ENCODE data around the gene CXCR3.

DNA sequence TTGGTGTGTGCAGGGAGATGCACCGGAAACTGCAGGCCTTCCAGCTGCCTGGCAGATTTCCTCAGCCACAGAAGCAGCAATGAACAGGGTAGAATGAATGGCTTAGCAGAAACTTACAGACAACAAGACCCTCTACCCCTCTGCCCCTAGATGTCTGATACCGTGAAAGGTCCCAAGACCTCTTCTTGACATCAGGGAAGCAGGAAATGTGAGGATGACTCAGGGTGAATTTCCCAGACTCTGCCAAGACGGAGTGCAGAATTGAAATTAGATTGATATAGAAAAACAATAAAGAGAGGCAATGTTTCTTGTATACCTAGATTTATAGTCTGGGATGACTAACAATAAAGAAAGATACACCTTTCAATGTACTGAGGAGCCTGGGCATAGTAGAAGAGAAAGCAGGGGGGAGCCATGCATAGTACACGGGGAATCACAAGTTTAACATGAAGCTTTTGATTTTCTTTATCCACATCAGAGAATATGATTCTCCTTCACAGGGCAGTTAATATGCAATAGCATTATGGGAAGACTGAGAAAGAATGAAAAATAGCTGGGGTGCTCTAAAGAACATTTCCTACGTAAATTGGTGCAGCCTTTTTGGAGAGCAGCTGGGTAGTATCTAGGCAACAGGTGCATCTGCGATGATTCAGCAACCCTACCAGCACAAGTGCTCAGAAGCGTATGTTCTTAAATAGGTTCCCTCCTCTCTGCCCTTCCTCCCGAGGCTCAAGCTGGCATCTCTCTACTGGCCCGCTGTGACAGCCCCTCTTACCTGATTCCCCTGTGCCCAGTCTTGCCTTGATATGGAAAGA is 18.3 kb upstream of the CXCR3 start:
- TF ChIP-seq, protein P1, sequence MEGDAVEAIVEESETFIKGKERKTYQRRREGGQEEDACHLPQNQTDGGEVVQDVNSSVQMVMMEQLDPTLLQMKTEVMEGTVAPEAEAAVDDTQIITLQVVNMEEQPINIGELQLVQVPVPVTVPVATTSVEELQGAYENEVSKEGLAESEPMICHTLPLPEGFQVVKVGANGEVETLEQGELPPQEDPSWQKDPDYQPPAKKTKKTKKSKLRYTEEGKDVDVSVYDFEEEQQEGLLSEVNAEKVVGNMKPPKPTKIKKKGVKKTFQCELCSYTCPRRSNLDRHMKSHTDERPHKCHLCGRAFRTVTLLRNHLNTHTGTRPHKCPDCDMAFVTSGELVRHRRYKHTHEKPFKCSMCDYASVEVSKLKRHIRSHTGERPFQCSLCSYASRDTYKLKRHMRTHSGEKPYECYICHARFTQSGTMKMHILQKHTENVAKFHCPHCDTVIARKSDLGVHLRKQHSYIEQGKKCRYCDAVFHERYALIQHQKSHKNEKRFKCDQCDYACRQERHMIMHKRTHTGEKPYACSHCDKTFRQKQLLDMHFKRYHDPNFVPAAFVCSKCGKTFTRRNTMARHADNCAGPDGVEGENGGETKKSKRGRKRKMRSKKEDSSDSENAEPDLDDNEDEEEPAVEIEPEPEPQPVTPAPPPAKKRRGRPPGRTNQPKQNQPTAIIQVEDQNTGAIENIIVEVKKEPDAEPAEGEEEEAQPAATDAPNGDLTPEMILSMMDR (IDR thresholded peaks at IDR 0.05 in 2 of 3, conservative IDR thresholded peaks at IDR 0.05 in 1 of 3; ENCODE audit: borderline replicate concordance in 1 of 3, insufficient read depth in 1 of 3, low read depth in 2 of 3, low read length in 2 of 3) = no peak
- TF ChIP-seq POLR2A (IDR thresholded peaks at IDR 0.05; ENCODE audit: borderline replicate concordance, extremely low read depth, insufficient read depth, insufficient read length) (no peak), EZH2 (IDR thresholded peaks at IDR 0.05) (no peak)

Data from HCT116 (cell line).